SK-N-SH treated with all-trans-retinoic acid at 6 μM for 48 hours (cell line): ENCODE data around the gene GNS.

Experiments
- ATAC-seq: fragments of 200-7000 bp; cut with Tn5 transposase; 3 replicates; pipeline ENCODE4 v1.9.1; 2020; ENCODE audit warnings: mild to moderate bottlenecking, moderate library complexity
- ARNTL ChIP-seq: fragments of 450-650 bp; formaldehyde crosslinking; IDR thresholded peaks from 2 replicates; pipeline ENCODE4 v1.5.0; 2020; ENCODE audit warnings: low read depth, mild to moderate bottlenecking, moderate library complexity, borderline replicate concordance
- CSDC2 ChIP-seq: fragments of 250-450 bp; sonication (Bioruptor Pico); IDR thresholded peaks from 2 replicates; pipeline ENCODE4 v1.5.0; 2020; ENCODE audit warnings: mild to moderate bottlenecking, moderate library complexity
- ESRRG ChIP-seq: fragments of 250-450 bp; sonication (Bioruptor Pico); IDR thresholded peaks from 2 replicates; pipeline ENCODE4 v1.6.1; 2021; ENCODE audit warnings: mild to moderate bottlenecking
- GLIS3 ChIP-seq: fragments of 250-450 bp; sonication (Bioruptor Pico); IDR thresholded peaks from 2 replicates; pipeline ENCODE4 v1.5.0; 2020; ENCODE audit warnings: mild to moderate bottlenecking, moderate library complexity
- ISL1 ChIP-seq: fragments of 250-450 bp; sonication (Bioruptor Pico); IDR thresholded peaks from 2 replicates; pipeline ENCODE4 v2.1.2; 2022; ENCODE audit warnings: mild to moderate bottlenecking, moderate library complexity
- OSR1 ChIP-seq: fragments of 250-450 bp; sonication (Bioruptor Pico); IDR thresholded peaks from 2 replicates; pipeline ENCODE4 v1.8.0; 2022; ENCODE audit warnings: moderate library complexity, mild to moderate bottlenecking, inconsistent platforms
- PPARA ChIP-seq: fragments of 250-450 bp; sonication (Bioruptor Pico); IDR thresholded peaks from 2 replicates; pipeline ENCODE4 v1.5.0; 2020; ENCODE audit warnings: mild to moderate bottlenecking, borderline replicate concordance
- RARB ChIP-seq: fragments of 250-450 bp; sonication (Bioruptor Pico); IDR thresholded peaks from 2 replicates; pipeline ENCODE4 v1.8.0; 2021; ENCODE audit warnings: mild to moderate bottlenecking, moderate library complexity
- SNAI2 ChIP-seq: fragments of 250-450 bp; sonication (Bioruptor Pico); IDR thresholded peaks from 2 replicates; pipeline ENCODE4 v1.5.0; 2020; ENCODE audit warnings: mild to moderate bottlenecking, moderate library complexity
- TCF4 ChIP-seq: fragments of 250-450 bp; sonication (Bioruptor Pico); IDR thresholded peaks from 2 replicates; pipeline ENCODE4 v1.8.0; 2021; ENCODE audit warnings: mild to moderate bottlenecking, moderate library complexity, borderline replicate concordance
- TOX ChIP-seq: fragments of 250-450 bp; sonication (Bioruptor Pico); IDR thresholded peaks from 2 replicates; pipeline ENCODE4 v1.8.0; 2021; ENCODE audit warnings: mild to moderate bottlenecking, moderate library complexity, borderline replicate concordance
- ZC3H10 ChIP-seq: fragments of 250-450 bp; sonication (Bioruptor Pico); IDR thresholded peaks from 2 replicates; pipeline ENCODE4 v1.5.1; 2021; ENCODE audit warnings: mild to moderate bottlenecking, moderate library complexity
- ZFP3 ChIP-seq: fragments of 250-450 bp; sonication (Bioruptor Pico); IDR thresholded peaks from 2 replicates; pipeline ENCODE4 v1.5.0; 2020; ENCODE audit warnings: mild to moderate bottlenecking, moderate library complexity
- ZFP30 ChIP-seq: fragments of 450-650 bp; formaldehyde crosslinking; IDR thresholded peaks from 2 replicates; pipeline ENCODE4 v1.5.0; 2022; ENCODE audit warnings: mild to moderate bottlenecking, moderate library complexity
- ZNF565 ChIP-seq: fragments of 450-650 bp; formaldehyde crosslinking; conservative IDR thresholded peaks from 2 replicates; pipeline ENCODE4 v1.5.0; 2020; ENCODE audit warnings: low read depth, mild to moderate bottlenecking, moderate library complexity
- ZNF70 ChIP-seq: fragments of 450-650 bp; formaldehyde crosslinking; IDR thresholded peaks from 2 replicates; pipeline ENCODE4 v1.5.0; 2020; ENCODE audit warnings: mild to moderate bottlenecking, moderate library complexity
- ZNF8 ChIP-seq: fragments of 450-650 bp; formaldehyde crosslinking; IDR thresholded peaks from 2 replicates; pipeline ENCODE4 v1.5.0; 2020; ENCODE audit warnings: mild to moderate bottlenecking, moderate library complexity
- TF ChIP-seq, protein P1 (sequence below): fragments of 250-450 bp; sonication (Bioruptor Pico); IDR thresholded peaks from 2 replicates; pipeline ENCODE4 v1.8.0; 2021; ENCODE audit warnings: low read depth, mild to moderate bottlenecking, moderate library complexity, borderline replicate concordance
- TF ChIP-seq, protein P2 (sequence below): fragments of 250-450 bp; sonication (Bioruptor Pico); IDR thresholded peaks from 2 replicates; pipeline ENCODE4 v1.5.1; 2020; ENCODE audit warnings: low read depth, mild to moderate bottlenecking, moderate library complexity
- TF ChIP-seq, protein P3 (sequence below): fragments of 250-450 bp; sonication (Bioruptor Pico); IDR thresholded peaks from 2 replicates; pipeline ENCODE4 v1.8.0; 2020; ENCODE audit warnings: mild to moderate bottlenecking, moderate library complexity, borderline replicate concordance
- TF ChIP-seq, protein P4 (sequence below): fragments of 250-450 bp; sonication (Bioruptor Pico); IDR thresholded peaks from 2 replicates; pipeline ENCODE4 v1.5.0; 2020; ENCODE audit warnings: mild to moderate bottlenecking, moderate library complexity

GNS gene

DNA sequence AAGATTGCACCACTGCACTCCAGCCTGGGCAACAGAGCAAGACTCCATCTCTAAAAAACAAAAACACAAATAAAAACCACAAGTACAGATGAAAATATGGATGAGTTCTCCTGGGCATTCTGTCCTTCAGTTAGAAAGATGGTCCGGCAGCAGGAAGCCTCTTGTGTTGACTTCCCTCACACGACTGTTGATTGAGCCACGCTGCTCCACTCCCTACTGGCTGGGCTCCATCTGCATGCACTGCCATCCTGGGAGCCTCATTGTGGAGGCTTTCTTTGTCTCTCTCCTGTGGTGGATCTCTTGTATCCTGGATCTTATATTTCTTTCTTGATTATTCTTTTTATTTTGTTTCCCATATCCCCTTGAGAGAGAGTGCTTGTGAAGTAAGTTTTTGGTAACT, 34.4 kb upstream of the GNS start (continued):
- TF ChIP-seq, protein P1, sequence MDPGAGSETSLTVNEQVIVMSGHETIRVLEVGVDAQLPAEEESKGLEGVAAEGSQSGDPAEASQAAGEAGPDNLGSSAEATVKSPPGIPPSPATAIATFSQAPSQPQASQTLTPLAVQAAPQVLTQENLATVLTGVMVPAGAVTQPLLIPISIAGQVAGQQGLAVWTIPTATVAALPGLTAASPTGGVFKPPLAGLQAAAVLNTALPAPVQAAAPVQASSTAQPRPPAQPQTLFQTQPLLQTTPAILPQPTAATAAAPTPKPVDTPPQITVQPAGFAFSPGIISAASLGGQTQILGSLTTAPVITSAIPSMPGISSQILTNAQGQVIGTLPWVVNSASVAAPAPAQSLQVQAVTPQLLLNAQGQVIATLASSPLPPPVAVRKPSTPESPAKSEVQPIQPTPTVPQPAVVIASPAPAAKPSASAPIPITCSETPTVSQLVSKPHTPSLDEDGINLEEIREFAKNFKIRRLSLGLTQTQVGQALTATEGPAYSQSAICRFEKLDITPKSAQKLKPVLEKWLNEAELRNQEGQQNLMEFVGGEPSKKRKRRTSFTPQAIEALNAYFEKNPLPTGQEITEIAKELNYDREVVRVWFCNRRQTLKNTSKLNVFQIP: no peak
- no peak for TF ChIP-seq RARB (CRISPR knock-in tag)
- TF ChIP-seq, protein P2, sequence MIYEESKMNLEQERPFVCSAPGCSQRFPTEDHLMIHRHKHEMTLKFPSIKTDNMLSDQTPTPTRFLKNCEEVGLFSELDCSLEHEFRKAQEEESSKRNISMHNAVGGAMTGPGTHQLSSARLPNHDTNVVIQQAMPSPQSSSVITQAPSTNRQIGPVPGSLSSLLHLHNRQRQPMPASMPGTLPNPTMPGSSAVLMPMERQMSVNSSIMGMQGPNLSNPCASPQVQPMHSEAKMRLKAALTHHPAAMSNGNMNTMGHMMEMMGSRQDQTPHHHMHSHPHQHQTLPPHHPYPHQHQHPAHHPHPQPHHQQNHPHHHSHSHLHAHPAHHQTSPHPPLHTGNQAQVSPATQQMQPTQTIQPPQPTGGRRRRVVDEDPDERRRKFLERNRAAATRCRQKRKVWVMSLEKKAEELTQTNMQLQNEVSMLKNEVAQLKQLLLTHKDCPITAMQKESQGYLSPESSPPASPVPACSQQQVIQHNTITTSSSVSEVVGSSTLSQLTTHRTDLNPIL (CRISPR knock-in tag): no peak

DNA sequence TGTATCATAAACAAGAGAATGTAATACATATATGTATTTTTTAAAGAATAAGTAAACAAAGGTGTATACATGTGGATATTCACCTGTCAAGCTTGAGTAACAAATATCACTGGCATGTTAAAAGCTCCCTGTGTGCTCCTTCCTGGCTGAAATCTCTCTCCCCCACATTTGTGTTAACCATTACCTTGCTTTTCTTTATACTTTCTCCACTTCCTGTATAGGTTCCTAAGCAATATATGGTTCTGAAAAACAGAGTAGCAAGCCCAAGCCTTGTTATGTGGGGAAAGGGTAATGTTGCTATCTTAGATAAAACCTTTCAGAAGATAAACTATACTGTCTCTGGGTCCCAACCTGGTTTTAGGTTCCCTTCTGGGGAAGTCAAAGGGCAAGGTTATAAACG, 32.9 kb upstream of the GNS start:
- ATAC-seq: no peak

DNA sequence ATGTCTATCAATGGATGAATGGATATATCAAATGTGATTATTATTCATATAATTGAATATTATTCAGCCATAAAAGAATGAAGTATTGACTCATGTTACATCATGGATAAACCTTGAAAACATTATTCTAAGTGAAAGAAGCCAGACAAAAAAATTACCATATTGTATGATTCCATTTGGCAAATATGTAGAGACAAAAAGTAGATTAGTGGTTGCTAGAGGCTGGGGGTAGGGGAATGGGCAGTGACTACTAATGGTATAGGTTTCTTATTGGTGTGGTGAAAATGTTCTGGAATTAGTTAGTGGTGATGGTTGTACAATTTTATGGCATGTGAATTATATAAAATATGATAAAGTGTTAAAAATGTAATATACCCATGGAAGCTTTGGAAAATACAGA, 31.8 kb upstream of the GNS start:
- ATAC-seq: no peak
- TF ChIP-seq ISL1 (CRISPR knock-in tag) (no peak), ZFP30 (CRISPR knock-in tag) (no peak), CSDC2 (no peak), GLIS3 (CRISPR knock-in tag) (no peak), RARB (CRISPR knock-in tag) (no peak), ZNF8 (CRISPR knock-in tag) (no peak), ARNTL (no peak), SNAI2 (no peak), ZNF565 (CRISPR knock-in tag) (no peak), PPARA (CRISPR knock-in tag) (no peak), ZFP3 (CRISPR knock-in tag) (no peak), ESRRG (CRISPR knock-in tag) (no peak), OSR1 (no peak), ZC3H10 (CRISPR knock-in tag) (no peak)
- TF ChIP-seq, protein P3, sequence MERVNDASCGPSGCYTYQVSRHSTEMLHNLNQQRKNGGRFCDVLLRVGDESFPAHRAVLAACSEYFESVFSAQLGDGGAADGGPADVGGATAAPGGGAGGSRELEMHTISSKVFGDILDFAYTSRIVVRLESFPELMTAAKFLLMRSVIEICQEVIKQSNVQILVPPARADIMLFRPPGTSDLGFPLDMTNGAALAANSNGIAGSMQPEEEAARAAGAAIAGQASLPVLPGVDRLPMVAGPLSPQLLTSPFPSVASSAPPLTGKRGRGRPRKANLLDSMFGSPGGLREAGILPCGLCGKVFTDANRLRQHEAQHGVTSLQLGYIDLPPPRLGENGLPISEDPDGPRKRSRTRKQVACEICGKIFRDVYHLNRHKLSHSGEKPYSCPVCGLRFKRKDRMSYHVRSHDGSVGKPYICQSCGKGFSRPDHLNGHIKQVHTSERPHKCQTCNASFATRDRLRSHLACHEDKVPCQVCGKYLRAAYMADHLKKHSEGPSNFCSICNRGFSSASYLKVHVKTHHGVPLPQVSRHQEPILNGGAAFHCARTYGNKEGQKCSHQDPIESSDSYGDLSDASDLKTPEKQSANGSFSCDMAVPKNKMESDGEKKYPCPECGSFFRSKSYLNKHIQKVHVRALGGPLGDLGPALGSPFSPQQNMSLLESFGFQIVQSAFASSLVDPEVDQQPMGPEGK (CRISPR knock-in tag): no peak
- TF ChIP-seq, protein P1: no peak
- TF ChIP-seq, protein P4, sequence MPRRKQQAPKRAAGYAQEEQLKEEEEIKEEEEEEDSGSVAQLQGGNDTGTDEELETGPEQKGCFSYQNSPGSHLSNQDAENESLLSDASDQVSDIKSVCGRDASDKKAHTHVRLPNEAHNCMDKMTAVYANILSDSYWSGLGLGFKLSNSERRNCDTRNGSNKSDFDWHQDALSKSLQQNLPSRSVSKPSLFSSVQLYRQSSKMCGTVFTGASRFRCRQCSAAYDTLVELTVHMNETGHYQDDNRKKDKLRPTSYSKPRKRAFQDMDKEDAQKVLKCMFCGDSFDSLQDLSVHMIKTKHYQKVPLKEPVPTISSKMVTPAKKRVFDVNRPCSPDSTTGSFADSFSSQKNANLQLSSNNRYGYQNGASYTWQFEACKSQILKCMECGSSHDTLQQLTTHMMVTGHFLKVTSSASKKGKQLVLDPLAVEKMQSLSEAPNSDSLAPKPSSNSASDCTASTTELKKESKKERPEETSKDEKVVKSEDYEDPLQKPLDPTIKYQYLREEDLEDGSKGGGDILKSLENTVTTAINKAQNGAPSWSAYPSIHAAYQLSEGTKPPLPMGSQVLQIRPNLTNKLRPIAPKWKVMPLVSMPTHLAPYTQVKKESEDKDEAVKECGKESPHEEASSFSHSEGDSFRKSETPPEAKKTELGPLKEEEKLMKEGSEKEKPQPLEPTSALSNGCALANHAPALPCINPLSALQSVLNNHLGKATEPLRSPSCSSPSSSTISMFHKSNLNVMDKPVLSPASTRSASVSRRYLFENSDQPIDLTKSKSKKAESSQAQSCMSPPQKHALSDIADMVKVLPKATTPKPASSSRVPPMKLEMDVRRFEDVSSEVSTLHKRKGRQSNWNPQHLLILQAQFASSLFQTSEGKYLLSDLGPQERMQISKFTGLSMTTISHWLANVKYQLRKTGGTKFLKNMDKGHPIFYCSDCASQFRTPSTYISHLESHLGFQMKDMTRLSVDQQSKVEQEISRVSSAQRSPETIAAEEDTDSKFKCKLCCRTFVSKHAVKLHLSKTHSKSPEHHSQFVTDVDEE (CRISPR knock-in tag): no peak
- TF ChIP-seq, protein P2 (CRISPR knock-in tag): no peak

More for the DNA sequence above, 32.9 kb upstream of the GNS start:
- no peak for TF ChIP-seq CSDC2
- no peak for TF ChIP-seq ZFP3 (CRISPR knock-in tag)
- no peak for TF ChIP-seq ZNF8 (CRISPR knock-in tag)
- TF ChIP-seq ZFP30 (CRISPR knock-in tag): no peak
- no peak for TF ChIP-seq ZNF70 (CRISPR knock-in tag)
- TF ChIP-seq TOX: no peak
- TF ChIP-seq, protein P1: no peak
- TF ChIP-seq, protein P3 (CRISPR knock-in tag): no peak
- TF ChIP-seq ZC3H10 (CRISPR knock-in tag): no peak
- no peak for TF ChIP-seq PPARA (CRISPR knock-in tag)
- no peak for TF ChIP-seq TCF4 (CRISPR knock-in tag)
- TF ChIP-seq RARB (CRISPR knock-in tag): no peak
- TF ChIP-seq ISL1 (CRISPR knock-in tag): no peak
- no peak for TF ChIP-seq OSR1
- no peak for TF ChIP-seq ARNTL
- TF ChIP-seq, all 23 proteins: peak for 0
